Muscle layer of duodenum (tissue), 2 donors: Measurements from ENCODE around the gene CHD3.

Experiments used
- H3K27ac ChIP-seq: one replicate; pipeline ENCODE4 v1.7.0; 2013; ENCODE audit warnings: mild to moderate bottlenecking, low read length
- H3K27me3 ChIP-seq: one replicate; pipeline ENCODE4 v1.7.0; 2013; ENCODE audit warnings: low read depth, mild to moderate bottlenecking, control low read depth, low read length
- H3K36me3 ChIP-seq, 2 donors: one replicate each; pipeline ENCODE4 v1.7.0; 2013; ENCODE audit warnings: low read length in 2 of 2, control low read depth in 1 of 2, mild to moderate bottlenecking in 1 of 2; ENCODE audit not compliant: insufficient read depth in 2 of 2, control insufficient read depth in 1 of 2
- H3K4me1 ChIP-seq, 2 donors: one replicate each; pipeline ENCODE4 v1.7.0; 2013; ENCODE audit warnings: low read length in 2 of 2, mild to moderate bottlenecking in 2 of 2, control low read depth in 1 of 2, moderate library complexity in 1 of 2; ENCODE audit not compliant: insufficient read depth in 2 of 2, control insufficient read depth in 1 of 2
- H3K4me3 ChIP-seq, 2 donors: one replicate each; pipeline ENCODE4 v1.7.0; 2013; ENCODE audit warnings: low read length in 2 of 2, low read depth in 1 of 2, mild to moderate bottlenecking in 1 of 2
- H3K9me3 ChIP-seq, 2 donors: one replicate each; pipeline ENCODE4 v1.7.0; 2013; ENCODE audit warnings: low read length in 2 of 2, control low read depth in 1 of 2, mild to moderate bottlenecking in 1 of 2; ENCODE audit not compliant: control insufficient read depth in 1 of 2
- donor health status: healthy.

Gene CHD3

GRCh38 chr17:7851438-7852261, 36.9 kb upstream of the CHD3 start:
- H3K4me1 ChIP-seq = peaks cover 10 to 32% of the 10 kb centered on the region in 2 donors
- H3K27me3 ChIP-seq = no peaks in the 10 kb centered on the region
- no peaks in the 10 kb centered on the region for H3K9me3 ChIP-seq
- peaks cover 32 to 65% of the 10 kb centered on the region in 2 donors for H3K36me3 ChIP-seq
- peak overlapping the region in 1 of 2 donors; percentile 36 for H3K4me3 ChIP-seq
- H3K27ac ChIP-seq = no peak overlapping the region

- Histone ChIP-seq H3K4me1 (peaks cover 10 to 32% of the 10 kb centered on the region in 2 donors), H3K36me3 (peaks cover 32 to 59% of the 10 kb centered on the region in 2 donors), H3K27ac (no peak overlapping the region), H3K9me3 (no peaks in the 10 kb centered on the region), H3K27me3 (no peaks in the 10 kb centered on the region), H3K4me3 (peak overlapping the region in 1 of 2 donors; percentile 36)
Measured at GRCh38 chr17:7852262-7852670, 36.3 kb upstream of the CHD3 start.

DNA sequence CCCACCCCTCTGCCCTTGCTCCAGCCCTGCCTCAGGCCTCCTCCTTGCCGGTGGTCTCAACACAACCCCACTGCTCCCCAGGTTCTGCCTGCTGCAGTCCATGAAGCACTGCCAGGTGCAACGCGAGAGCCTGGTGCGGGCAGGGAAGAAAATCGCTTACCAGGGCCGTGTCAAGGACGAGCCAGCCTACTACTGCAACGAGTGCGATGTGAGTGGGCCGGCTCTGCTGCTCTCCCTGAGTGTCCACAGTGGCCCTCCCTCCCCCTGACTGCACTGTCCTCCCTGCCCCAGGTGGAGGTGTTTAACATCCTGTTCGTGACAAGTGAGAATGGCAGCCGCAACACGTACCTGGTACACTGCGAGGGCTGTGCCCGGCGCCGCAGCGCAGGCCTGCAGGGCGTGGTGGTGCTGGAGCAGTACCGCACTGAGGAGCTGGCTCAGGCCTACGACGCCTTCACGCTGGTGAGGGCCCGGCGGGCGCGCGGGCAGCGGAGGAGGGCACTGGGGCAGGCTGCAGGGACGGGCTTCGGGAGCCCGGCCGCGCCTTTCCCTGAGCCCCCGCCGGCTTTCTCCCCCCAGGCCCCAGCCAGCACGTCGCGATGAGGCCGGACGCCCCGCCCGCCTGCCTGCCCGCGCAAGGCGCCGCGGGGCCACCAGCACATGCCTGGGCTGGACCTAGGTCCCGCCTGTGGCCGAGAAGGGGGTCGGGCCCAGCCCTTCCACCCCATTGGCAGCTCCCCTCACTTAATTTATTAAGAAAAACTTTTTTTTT, 35.5 kb upstream of the CHD3 start:
- Histone ChIP-seq H3K27me3 (no peaks in the 10 kb centered on the region), H3K4me3 (no peak overlapping the region), H3K9me3 (no peaks in the 10 kb centered on the region), H3K4me1 (peaks cover 10 to 33% of the 10 kb centered on the region in 2 donors), H3K27ac (no peak overlapping the region), H3K36me3 (peaks cover 32 to 53% of the 10 kb centered on the region in 2 donors)

DNA sequence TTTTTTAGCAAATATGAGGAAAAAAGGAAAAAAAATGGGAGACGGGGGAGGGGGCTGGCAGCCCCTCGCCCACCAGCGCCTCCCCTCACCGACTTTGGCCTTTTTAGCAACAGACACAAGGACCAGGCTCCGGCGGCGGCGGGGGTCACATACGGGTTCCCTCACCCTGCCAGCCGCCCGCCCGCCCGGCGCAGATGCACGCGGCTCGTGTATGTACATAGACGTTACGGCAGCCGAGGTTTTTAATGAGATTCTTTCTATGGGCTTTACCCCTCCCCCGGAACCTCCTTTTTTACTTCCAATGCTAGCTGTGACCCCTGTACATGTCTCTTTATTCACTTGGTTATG, 34.9 kb upstream of the CHD3 start:
- Histone ChIP-seq H3K9me3 (no peaks in the 10 kb centered on the region), H3K27me3 (no peaks in the 10 kb centered on the region), H3K27ac (no peak overlapping the region), H3K4me1 (peaks cover 14 to 38% of the 10 kb centered on the region in 2 donors), H3K4me3 (no peak overlapping the region), H3K36me3 (peaks cover 32 to 48% of the 10 kb centered on the region in 2 donors)

DNA sequence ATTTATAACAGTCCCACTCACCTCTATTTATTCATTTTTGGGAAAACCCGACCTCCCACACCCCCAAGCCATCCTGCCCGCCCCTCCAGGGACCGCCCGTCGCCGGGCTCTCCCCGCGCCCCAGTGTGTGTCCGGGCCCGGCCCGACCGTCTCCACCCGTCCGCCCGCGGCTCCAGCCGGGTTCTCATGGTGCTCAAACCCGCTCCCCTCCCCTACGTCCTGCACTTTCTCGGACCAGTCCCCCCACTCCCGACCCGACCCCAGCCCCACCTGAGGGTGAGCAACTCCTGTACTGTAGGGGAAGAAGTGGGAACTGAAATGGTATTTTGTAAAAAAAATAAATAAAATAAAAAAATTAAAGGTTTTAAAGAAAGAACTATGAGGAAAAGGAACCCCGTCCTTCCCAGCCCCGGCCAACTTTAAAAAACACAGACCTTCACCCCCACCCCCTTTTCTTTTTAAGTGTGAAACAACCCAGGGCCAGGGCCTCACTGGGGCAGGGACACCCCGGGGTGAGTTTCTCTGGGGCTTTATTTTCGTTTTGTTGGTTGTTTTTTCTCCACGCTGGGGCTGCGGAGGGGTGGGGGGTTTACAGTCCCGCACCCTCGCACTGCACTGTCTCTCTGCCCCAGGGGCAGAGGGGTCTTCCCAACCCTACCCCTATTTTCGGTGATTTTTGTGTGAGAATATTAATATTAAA, 34.4 kb upstream of the CHD3 start:
- Histone ChIP-seq H3K27me3 (no peaks in the 10 kb centered on the region), H3K27ac (no peak overlapping the region), H3K36me3 (peaks cover 32 to 42% of the 10 kb centered on the region in 2 donors), H3K4me1 (peaks cover 18 to 42% of the 10 kb centered on the region in 2 donors), H3K4me3 (no peak overlapping the region), H3K9me3 (no peaks in the 10 kb centered on the region)

DNA sequence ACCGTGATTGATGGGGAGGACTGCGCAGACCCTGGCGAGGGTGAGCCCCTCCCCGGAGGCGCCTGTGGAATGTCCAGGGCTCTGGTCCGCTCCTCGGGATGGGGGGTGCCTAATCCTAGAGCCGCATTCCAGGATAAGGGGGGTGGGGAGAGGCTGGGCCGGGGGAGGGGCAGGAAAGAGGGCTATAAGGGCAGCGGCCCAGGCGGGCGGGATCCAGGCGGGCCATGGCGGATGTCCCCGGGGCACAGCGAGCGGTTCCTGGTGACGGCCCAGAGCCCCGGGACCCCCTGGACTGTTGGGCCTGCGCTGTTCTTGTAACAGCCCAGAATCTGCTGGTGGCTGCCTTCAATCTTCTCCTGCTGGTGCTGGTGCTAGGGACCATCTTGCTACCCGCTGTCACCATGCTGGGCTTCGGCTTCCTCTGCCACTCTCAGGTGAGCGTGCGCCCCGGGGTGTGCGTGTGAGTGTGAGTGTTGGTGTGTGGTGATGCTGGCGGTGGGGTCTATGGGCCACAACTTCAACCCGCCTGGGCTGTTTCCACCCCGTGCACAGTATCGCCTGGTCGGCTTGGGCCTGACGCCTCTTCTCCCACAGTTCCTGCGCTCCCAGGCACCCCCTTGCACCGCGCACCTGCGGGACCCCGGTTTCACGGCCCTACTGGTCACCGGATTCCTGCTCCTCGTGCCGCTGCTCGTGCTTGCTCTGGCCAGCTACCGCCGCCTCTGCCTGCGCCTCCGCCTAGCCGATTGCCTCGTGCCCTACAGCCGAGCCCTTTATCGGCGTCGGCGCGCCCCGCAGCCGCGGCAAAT, 33.5 kb upstream of the CHD3 start, which contains the start of gene TMEM88:
TMEM88 (plus strand) TSS at position 216 of the 809 bp plus-strand sequence; CDS start at position 225, 9 bp downstream.
- Histone ChIP-seq H3K4me3 (peak within 1 kb of the TSS; percentile 90 to 97), H3K27ac (no peak within 1 kb of the TSS), H3K9me3 (no peaks in the 10 kb centered on the region), H3K27me3 (no peaks in the 10 kb centered on the region), H3K36me3 (peaks cover 25 to 38% of the 10 kb centered on the region in 2 donors), H3K4me1 (peaks cover 18 to 42% of the 10 kb centered on the region in 2 donors)

DNA sequence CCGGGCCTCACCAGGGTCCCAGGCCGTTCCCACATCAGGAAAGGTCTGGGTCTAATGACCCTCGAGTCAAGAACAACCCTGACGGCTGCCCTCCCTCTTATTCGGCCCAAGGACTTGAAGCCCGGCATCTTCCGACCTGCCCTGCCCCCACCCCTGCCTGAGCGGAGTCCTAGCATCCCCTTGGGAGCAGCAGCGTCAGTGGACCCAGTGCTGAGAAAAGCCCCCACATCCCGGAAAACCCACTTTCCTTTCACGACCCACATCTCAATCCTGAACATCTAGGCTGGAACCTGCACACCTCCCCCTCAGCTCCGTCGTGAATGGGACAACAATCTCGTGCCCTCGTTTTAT, 33.0 kb upstream of the CHD3 start:
- H3K36me3 ChIP-seq = peaks cover 22 to 36% of the 10 kb centered on the region in 2 donors
- peaks cover 18 to 42% of the 10 kb centered on the region in 2 donors for H3K4me1 ChIP-seq
- H3K4me3 ChIP-seq = peak overlapping the region; percentile 90 to 97
- no peaks in the 10 kb centered on the region for H3K9me3 ChIP-seq
- no peak overlapping the region for H3K27ac ChIP-seq
- H3K27me3 ChIP-seq = no peaks in the 10 kb centered on the region

GRCh38 chr17:7856011-7856810, 32.4 kb upstream of the CHD3 start:
- Histone ChIP-seq H3K27me3 (no peaks in the 10 kb centered on the region), H3K27ac (peak overlapping the region; percentile 100), H3K4me1 (peaks cover 18 to 42% of the 10 kb centered on the region in 2 donors), H3K36me3 (peaks cover 16 to 36% of the 10 kb centered on the region in 2 donors), H3K9me3 (no peaks in the 10 kb centered on the region), H3K4me3 (peak overlapping the region; percentile 90 to 97)

GRCh38 chr17:7856811-7857712, 31.5 kb upstream of the CHD3 start, which contains the start of gene NAA38:
Gene NAA38, minus strand, starts transcription at chr17:7857559. Its CDS starts 96 bp downstream, at chr17:7857463.
- Histone ChIP-seq H3K36me3 (peaks cover 14 to 35% of the 10 kb centered on the region in 2 donors), H3K4me1 (peaks cover 18 to 34% of the 10 kb centered on the region in 2 donors), H3K27ac (peak within 1 kb of the TSS; percentile 100), H3K4me3 (peak within 1 kb of the TSS; percentile 90 to 97), H3K27me3 (no peaks in the 10 kb centered on the region), H3K9me3 (no peaks in the 10 kb centered on the region)
